ENCODE data around the gene ATP5PD.
A peak's percentile ranks its signal among the peaks of the same experiment; 100 is the strongest.
"Not testable (repeated sequence)": the region's sequence is repeated elsewhere in the genome, so short reads cannot be mapped to it uniquely, and the experiment has no call there.

The ATP5PD gene

DNA sequence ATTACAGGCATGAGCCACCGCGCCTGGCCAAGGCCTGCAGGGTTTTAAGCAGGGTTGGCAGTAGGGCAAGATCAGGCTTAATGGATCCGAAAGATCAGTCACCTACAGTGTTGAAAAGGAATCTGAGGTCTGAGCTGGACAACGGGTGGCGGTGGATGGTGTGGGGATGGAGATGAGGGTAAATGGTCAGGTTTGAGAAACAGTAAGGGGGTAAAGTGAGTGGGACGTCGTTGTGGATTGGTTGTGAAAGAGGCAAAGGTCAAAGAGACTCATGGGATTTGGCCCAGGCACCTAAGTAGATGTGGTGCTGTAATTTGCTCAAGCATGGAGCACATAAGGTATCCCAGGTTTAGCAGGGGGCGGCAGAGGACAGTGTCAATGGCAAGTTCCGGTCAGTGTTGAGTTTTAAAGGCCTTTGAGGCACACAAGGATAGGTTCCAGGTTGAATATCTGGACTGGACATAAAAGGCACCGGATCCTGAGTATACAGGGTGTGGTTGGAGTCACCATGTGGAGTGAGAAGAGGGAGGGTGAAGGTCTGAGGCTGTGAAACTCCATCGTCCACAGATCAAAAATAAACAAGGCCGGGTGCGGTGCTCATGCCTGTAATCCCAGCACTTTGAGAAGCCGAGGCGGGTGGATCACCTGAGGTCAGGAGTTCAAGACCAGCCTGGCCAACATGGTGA lies 39.9 kb upstream of the ATP5PD start:
- TF ChIP-seq JUND (IDR thresholded peaks at IDR 0.05; ENCODE audit: low read depth): no peak
- in situ Hi-C loops (cut with HindIII; ENCODE audit: low pct_unique_long_range_greater_than_20kb, low sequenced_read_pairs): no loop called here
- DNase-seq (ENCODE audit: low read depth in 1 of 2, low spot score in 1 of 2): no peak

DNA sequence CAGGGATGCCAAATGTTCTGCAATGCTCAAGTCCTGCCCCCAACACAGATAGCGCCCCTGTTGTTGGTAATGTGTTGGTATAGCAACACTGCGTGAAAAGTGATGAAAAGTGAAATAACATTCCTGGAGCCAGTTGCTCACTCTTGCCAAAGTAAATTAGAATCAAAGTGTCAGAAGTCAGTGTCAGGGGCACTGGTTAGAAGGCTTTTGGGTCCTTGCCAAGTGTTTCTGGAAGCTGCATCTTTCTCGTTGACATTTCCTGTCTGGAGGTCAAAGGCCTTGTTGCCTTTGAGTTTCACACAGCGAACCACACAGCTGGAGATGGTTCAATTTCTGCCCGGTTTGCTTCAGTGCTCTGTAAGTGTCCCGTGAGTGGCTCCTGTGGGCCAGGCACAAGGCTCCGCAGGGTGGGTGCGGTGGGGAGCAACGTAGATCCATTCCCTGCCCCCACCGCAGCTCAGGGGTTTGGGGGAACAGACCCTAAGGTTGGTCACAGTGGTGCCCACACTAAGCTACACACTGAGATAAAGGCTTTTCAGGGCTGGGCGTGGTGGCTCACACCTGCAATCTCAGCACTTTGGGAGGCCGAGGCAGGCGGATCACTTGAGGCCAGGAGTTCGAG lies 37.4 kb upstream of the ATP5PD start:
- no peak for TF ChIP-seq JUND (IDR thresholded peaks at IDR 0.05; ENCODE audit: low read depth)
- in situ Hi-C loops (cut with HindIII; ENCODE audit: low pct_unique_long_range_greater_than_20kb, low sequenced_read_pairs): no loop called here
- peak in 1 of 2 experiments; percentile 67 for DNase-seq (ENCODE audit: low read depth in 1 of 2, low spot score in 1 of 2)

DNA sequence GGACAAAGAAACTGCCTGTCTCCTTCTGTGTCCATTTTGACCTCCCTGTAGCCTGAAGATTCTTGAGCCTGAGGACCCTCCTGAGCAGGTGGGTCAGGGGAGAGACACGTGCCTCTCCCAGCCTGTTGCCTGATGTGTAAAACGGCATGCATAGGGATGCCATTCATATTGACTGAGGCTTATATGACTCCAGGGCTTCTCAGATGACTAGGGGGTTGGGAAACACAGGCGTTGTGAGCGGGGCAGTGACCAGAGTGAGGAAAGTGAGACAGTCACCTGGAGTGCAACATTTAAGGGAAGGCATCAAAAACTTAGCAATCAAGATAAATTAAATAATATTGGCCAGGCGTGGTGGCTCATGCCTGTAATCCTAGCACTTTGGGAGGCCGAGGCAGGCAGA lies 35.9 kb upstream of the ATP5PD start:
- in situ Hi-C loops (cut with HindIII; ENCODE audit: low pct_unique_long_range_greater_than_20kb, low sequenced_read_pairs): no loop called here
- TF ChIP-seq JUND (IDR thresholded peaks at IDR 0.05; ENCODE audit: low read depth): no peak

DNA sequence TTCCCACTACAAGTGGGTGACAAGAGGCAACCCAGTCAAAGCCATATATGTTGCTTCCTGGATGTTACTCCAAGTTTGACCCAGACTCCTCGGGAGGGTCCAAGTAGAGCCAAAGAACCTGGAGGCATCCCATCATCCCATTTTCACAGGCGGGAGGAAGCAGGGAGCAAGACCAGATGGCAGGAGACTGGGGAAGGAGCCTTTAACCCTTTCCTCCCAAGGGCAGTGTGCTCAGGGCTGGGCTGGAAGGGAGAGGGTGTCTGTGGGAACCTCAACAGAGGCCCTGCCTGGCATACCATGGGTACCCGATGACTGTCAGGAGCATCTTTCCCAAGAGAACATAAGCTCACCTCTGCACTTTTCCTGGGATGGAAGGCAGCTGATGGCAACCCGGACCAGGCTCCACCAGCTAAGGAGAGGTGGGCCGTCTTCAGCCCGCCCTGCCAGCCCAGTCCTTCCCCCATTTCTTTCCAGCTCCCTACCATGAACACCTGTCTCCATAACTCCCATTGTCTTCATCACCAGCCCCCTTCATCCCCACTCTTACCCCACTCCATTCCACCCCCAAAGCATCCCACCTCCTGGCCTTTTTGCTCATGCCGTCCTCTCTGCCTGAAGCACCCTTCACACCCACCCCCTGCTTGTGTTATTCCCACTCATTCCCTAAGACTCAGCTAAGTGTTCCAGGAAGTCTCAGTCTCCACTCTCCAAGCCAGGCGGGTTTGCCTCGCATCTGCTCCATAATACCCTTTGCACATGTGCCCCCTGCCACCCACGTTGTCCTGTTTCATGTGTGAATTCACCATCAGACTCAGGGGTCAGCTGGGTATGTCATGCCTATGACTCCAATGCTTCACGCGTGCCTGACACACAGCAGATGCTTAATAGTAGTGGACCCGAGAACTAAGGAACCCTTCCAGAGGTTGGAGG lies 35.1 kb upstream of the ATP5PD start:
- no peak for TF ChIP-seq JUND (IDR thresholded peaks at IDR 0.05; ENCODE audit: low read depth)
- no peak for DNase-seq (ENCODE audit: low read depth in 1 of 2, low spot score in 1 of 2)
- in situ Hi-C loops (cut with HindIII; ENCODE audit: low pct_unique_long_range_greater_than_20kb, low sequenced_read_pairs): no loop called here

More for the DNA sequence above, 35.9 kb upstream of the ATP5PD start:
- no peak for DNase-seq (ENCODE audit: low read depth in 1 of 2, low spot score in 1 of 2)

DNA sequence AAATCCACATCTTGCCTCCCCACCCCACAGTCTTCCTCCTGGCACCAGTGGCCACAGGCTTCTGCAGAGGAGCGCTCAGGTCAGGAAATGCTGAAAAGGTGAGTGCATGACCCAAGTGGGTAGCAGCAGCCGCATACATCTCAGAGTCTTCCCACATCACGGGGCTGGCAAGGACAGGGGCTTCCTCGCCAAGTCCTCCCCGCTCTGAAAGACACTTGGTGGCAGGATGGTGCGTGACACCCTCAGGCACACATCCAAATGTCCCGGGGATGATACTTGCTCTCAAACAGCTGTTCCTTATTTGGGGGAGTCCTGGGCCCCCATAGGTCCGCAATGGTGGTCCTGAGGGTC lies 32.2 kb upstream of the ATP5PD start:
- DNase-seq (ENCODE audit: low read depth in 1 of 2, low spot score in 1 of 2): no peak
- no peak for TF ChIP-seq JUND (IDR thresholded peaks at IDR 0.05; ENCODE audit: low read depth)
- in situ Hi-C loops (cut with HindIII; ENCODE audit: low pct_unique_long_range_greater_than_20kb, low sequenced_read_pairs): no loop called here

DNA sequence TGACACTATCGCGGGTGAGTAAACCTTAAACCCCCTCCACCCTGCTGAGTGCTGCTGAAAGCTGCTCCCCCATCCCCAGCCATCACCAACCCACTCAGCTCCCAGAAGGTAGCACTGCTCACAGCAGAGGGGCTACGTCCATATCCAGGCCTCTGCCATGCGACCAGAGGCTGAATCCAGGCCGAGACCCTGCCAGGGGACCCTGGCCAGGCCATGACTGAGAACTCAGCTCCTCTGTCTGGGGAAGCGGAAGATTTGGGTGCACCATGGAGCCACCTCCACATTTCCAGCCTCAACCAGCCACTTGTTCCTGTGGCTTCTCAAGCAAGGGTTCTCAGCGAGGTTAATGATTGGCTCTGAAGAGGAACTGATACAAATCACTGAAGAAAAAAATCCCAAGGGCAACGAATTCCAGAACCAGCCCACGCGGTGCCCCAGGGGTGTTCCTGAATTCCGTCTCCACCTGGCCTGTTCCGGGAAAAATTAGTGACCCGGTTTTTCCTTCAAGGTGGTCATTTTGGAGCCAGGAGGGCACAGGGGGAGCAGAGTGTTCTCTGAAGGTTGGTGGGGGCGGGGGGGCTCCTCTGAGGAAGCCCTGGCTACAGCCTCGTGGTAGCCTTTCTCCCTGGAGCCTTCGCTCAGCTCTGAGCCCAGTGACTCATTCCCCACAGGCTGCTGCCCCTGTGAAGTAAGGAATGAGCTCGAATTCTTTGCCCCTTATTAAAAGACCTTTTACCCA lies 31.7 kb upstream of the ATP5PD start:
- DNase-seq (ENCODE audit: low read depth in 1 of 2, low spot score in 1 of 2): peak; percentile 76 to 82
- in situ Hi-C loops (cut with HindIII; ENCODE audit: low pct_unique_long_range_greater_than_20kb, low sequenced_read_pairs): no loop called here
- no peak; the same call in 1 of the 2 replicates for TF ChIP-seq JUND (IDR thresholded peaks at IDR 0.05; ENCODE audit: low read depth)

DNA sequence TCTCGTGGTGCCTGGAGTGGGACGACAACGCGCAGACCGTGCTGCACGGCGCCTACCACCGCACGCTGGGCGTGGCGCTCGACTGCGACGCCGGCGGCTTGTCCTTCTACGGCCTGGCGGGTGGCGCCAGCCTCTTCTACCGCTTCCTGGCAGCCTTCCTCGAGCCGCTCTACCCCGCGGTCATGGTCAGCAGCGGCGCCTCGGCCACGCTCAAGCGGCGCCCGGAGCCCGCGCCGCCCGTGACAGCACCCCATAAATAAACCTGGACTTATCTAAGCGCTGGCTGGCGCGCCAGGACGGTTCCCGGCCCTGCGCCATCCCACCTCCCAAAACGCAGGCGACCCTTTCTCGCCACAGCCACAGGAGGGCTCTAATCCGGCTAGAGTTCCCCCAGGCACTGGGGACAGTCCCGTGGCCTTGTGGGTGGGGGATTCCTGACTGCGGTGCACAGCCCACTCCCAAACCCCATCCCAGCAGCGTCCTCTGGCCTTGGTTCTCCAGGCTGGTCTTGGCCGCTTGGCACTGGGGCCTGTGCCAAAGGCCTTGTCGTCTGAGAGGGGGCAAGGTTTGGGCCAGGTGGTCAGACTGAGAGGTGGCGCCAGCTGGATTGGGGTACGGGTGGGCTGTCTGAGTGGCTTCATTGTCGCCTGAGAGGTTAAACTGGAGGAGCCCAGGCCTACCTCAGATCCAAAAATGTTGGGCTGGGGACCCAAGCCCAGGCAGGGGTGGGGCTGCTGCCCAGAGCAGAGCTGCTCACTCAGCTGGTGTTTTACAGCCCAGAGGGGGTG lies 30.9 kb upstream of the ATP5PD start:
- DNase-seq (ENCODE audit: low read depth in 1 of 2, low spot score in 1 of 2): no peak
- no peak for TF ChIP-seq JUND (IDR thresholded peaks at IDR 0.05; ENCODE audit: low read depth)
- in situ Hi-C loops (cut with HindIII; ENCODE audit: low pct_unique_long_range_greater_than_20kb, low sequenced_read_pairs): no loop called here

DNA sequence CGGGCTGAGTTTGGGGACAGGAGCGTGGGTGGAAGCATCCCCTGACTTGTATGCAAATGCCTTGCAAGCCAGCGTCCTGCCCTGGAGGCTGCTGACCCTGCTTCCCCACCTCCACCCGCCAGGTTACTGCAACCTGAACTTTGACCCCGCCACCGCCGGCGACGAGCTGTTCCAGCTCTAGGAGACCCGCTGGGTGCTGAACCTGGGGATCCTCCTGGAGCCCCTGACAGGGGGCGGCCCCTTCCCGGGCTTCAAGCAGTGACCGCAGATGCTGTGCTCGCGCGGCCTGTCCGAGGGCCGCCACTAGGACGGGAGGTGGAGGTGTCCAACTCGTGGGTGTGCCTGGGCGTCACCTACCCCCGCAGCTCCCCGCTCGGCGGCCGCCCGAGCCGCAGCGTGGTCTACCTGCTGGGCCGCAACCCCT lies 30.3 kb upstream of the ATP5PD start:
- in situ Hi-C loops (cut with HindIII; ENCODE audit: low pct_unique_long_range_greater_than_20kb, low sequenced_read_pairs): no loop called here
- DNase-seq (ENCODE audit: low read depth in 1 of 2, low spot score in 1 of 2): no peak
- no peak for TF ChIP-seq JUND (IDR thresholded peaks at IDR 0.05; ENCODE audit: low read depth)

DNA sequence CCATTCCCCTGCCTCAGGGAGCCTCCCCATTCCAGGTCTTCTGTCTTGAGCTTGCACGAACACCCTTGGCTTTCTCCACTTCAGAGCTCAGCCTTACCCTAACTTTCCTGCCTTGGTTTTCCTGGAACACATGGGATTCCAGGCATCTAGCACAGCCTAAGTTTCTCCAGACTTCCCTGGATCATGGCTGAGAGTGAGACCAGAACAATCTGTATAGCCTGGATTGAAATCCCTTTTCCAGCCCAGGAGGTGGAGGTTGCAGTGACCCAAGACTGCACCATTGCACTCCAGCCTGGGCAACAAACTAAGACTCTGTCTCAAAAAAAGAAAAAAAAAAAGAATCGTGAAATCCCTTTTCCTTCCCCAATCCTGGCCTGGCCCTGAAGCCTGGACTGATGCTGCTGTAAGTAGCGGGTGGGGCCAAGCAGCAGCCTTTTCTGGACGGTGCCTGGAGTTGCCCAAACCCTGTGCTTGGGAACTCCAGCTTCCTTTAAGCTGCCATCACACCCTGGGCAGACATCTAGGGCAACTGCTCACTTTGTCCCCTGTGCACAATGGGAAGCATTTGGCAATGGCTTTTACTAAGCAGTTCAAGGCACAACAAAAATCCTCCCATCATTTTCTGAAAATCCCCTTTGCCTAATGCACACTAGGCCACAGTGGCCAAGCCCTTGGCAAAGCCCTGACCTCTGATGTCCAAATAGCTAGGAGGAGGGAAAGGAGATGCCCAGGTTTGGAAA lies 29.0 kb upstream of the ATP5PD start:
- in situ Hi-C loops (cut with HindIII; ENCODE audit: low pct_unique_long_range_greater_than_20kb, low sequenced_read_pairs): no loop called here
- no peak for DNase-seq (ENCODE audit: low read depth in 1 of 2, low spot score in 1 of 2)
- TF ChIP-seq JUND (IDR thresholded peaks at IDR 0.05; ENCODE audit: low read depth): no peak

DNA sequence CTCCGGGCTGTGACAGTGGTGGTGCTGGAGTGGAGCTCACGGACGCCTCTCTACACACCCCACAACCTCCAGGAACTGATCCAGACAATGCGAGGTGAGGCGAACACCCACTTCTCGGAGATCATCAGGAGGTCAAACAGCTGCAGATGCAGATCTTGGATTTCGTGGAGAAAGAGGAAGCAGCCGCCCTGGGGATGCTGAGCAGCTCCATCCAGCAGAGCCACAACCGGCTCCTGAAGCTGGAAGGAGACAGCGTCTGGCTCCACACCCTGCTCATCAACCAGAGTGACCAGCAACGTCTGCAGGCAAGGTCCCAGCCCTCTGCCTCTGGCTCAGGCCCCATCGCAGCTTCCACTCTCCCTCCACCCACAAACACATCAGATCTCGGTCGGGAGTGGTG lies 27.8 kb upstream of the ATP5PD start:
- TF ChIP-seq JUND (IDR thresholded peaks at IDR 0.05; ENCODE audit: low read depth): no peak
- no peak for DNase-seq (ENCODE audit: low read depth in 1 of 2, low spot score in 1 of 2)

DNA sequence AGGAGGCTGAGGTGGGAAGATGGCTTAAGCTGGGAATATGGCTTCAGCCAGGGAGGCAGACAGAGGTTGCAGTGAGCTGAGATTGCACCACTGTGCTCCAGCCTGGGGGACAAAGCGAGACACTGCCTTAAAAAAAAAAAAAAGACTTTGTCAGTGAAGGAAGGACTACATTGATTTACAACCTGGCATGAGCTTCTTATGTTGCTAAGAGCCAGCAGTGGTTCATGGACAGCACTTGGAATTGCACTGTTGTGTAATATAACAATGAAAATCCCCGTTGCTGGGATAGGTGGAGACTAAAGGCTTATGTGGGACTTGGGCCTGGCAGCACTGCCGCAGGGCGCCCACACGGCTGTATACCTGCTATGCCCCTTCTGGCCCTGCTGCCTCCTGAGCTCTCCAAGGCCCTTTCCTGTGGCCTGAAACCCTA lies 26.9 kb upstream of the ATP5PD start:
- no peak for TF ChIP-seq JUND (IDR thresholded peaks at IDR 0.05; ENCODE audit: low read depth)
- in situ Hi-C loops (cut with HindIII; ENCODE audit: low pct_unique_long_range_greater_than_20kb, low sequenced_read_pairs): no loop called here
- no peak for DNase-seq (ENCODE audit: low read depth in 1 of 2, low spot score in 1 of 2)

More for the DNA sequence above, 27.8 kb upstream of the ATP5PD start:
- in situ Hi-C loops (cut with HindIII; ENCODE audit: low pct_unique_long_range_greater_than_20kb, low sequenced_read_pairs): no loop called here

DNA sequence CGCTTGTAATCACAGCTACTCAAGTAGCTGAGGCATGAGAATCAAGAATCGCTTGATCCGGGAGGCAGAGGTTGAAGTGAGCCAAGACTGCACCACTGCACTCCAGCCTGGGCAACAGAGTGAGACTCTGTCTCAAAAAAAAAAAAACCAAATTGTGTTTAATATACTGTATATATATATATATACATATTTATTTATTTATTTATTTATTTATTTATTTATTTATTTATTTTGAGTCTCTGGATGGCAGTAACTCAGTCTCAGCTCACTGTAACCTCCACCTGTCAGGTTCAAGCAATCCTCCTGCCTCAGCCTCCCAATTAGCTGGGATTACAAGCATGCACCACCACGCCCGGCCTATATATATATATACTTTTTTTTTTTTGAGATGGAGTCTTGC lies 26.1 kb upstream of the ATP5PD start:
- DNase-seq (ENCODE audit: low read depth in 1 of 2, low spot score in 1 of 2); in situ Hi-C loops (cut with HindIII; ENCODE audit: low pct_unique_long_range_greater_than_20kb, low sequenced_read_pairs): not testable (repeated sequence)

DNA sequence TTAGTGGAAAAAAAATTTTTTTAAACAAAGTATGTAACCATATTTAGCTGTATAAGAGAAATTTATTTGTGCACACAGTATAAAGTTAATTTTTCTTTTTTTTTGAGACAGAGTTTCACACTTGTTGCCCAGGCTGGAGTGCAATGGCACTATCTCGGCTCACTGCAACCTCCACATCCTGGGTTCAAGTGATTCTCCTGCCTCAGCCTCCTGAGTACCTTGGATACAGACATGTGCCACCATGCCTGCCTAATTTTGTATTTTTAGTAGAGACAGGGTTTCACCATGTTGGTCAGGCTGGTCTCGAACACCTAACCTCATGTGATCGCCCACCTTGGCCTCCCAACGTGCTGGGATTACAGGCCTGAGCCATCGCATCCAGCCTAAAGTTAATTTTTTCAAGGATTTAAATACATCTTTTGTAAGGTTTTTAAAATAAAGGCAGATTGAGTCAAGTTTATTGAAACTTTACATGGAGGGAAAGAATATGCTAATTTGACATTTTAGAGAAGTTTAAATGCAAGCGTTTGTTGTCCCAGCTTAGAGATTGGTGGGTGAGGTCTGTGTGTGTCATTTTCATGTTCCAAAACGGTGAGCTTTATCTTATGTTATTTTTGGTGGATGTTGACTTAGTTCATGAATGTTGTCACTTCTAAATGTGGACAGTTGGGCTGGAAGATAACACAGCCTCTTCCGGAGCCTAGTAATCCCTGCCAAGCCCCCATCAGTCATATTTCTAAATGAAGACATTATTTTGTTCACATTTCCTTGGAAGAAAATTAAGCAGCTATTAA lies 24.9 kb upstream of the ATP5PD start:
- in situ Hi-C loops (cut with HindIII; ENCODE audit: low pct_unique_long_range_greater_than_20kb, low sequenced_read_pairs); DNase-seq (ENCODE audit: low read depth in 1 of 2, low spot score in 1 of 2): not testable (repeated sequence)
